Measurements from ENCODE around the gene MYO1H.

GRCh38 chr12:109310247-109311125, 37.2 kb upstream of the MYO1H start:
- no peak for TF ChIP-seq EZH2 (IDR thresholded peaks at IDR 0.05)
- no peak for TF ChIP-seq ZNF274 (IDR thresholded peaks at IDR 0.05; ENCODE audit: low read depth, low read length)
- no peak for TF ChIP-seq POLR2A (IDR thresholded peaks at IDR 0.05; ENCODE audit: borderline replicate concordance, extremely low read depth, insufficient read depth, insufficient read length)
- TF ChIP-seq POLR2AphosphoS5 (IDR thresholded peaks at IDR 0.05; ENCODE audit: low read depth, low read length), result no peak
- TF ChIP-seq CTCF (IDR thresholded peaks at IDR 0.05 in 2 of 3, conservative IDR thresholded peaks at IDR 0.05 in 1 of 3; ENCODE audit: borderline replicate concordance in 1 of 3, insufficient read depth in 1 of 3, low read depth in 2 of 3, low read length in 2 of 3), result no peak
- no peak for TF ChIP-seq EZH2phosphoT487 (IDR thresholded peaks at IDR 0.05; ENCODE audit: borderline replicate concordance)
- peak; percentile 68 for TF ChIP-seq MAX (IDR thresholded peaks at IDR 0.05)
- TF ChIP-seq EGR1 (IDR thresholded peaks at IDR 0.05; ENCODE audit: low read depth), result no peak
- TF ChIP-seq ATF3 (IDR thresholded peaks at IDR 0.05), result no peak
- TF ChIP-seq SP1 (IDR thresholded peaks at IDR 0.05; ENCODE audit: low read depth), result no peak

All from HCT116 (cell line).